CD4-positive, alpha-beta memory T cell (primary cell): Measurements from ENCODE around the gene JARID2. TPM values are rescaled to one million over a fixed set of nuclear protein-coding genes. Genes with fewer than 3 reads are reported as not detected.

Experiments used
- CTCF ChIA-PET: fragments of 350-600 bp; sonication (Branson Sonifier 250); formaldehyde crosslinking; loops from one replicate; lab custom pipeline; 2021; ENCODE audit warnings: inconsistent platforms; ENCODE audit not compliant: partially characterized antibody; lab: Charles Lee
- POLR2A ChIA-PET: fragments of 350-600 bp; sonication (Branson Sonifier 250); formaldehyde crosslinking; loops from one replicate; lab custom pipeline; 2021; ENCODE audit not compliant: partially characterized antibody; lab: Charles Lee
- DNase-seq, 5 donors: peaks; one replicate each; pipeline versions ENCODE4 v3.0.0 to v3.0.0-alpha.2; 2020 to 2022; ENCODE audit warnings: mixed read lengths in 1 of 5
- H3K27ac ChIP-seq: one replicate; pipeline ENCODE4 v1.7.0; 2013; ENCODE audit warnings: low read depth, low read length
- H3K27me3 ChIP-seq: 2 replicates; pipeline ENCODE4 v1.7.0; 2013; ENCODE audit warnings: mild to moderate bottlenecking, low read length, moderate library complexity; ENCODE audit not compliant: insufficient read depth
- H3K36me3 ChIP-seq: 2 replicates; pipeline ENCODE4 v1.7.0; 2013; ENCODE audit warnings: mild to moderate bottlenecking, low read length, moderate library complexity; ENCODE audit not compliant: insufficient read depth
- H3K4me1 ChIP-seq: 2 replicates; pipeline ENCODE4 v1.7.0; 2013; ENCODE audit warnings: mild to moderate bottlenecking, low read length, moderate library complexity; ENCODE audit not compliant: insufficient read depth
- H3K4me3 ChIP-seq, 2 donors: one replicate each; pipeline ENCODE4 v1.7.0; 2013; ENCODE audit warnings: low read length in 2 of 2, mild to moderate bottlenecking in 1 of 2
- H3K9me3 ChIP-seq, 2 donors: one replicate each; pipeline ENCODE4 v1.7.0; 2013; ENCODE audit warnings: low read length in 2 of 2, control low read depth in 1 of 2; ENCODE audit not compliant: control insufficient read depth in 1 of 2
- H3K27ac Mint-ChIP-seq, 7 donors: one replicate each; pipeline ENCODE4 v1.8.0; 2020 to 2021; ENCODE audit warnings: mixed read lengths in 7 of 7, mild to moderate bottlenecking in 6 of 7, inconsistent platforms in 3 of 7, moderate library complexity in 3 of 7
- H3K27me3 Mint-ChIP-seq, 2 donors: one replicate each; pipeline ENCODE4 v1.8.0; 2020 to 2021; ENCODE audit warnings: mixed read lengths in 2 of 2
- H3K36me3 Mint-ChIP-seq, 2 donors: one replicate each; pipeline ENCODE4 v1.8.0; 2020 to 2021; ENCODE audit warnings: mixed read lengths in 2 of 2, inconsistent platforms in 1 of 2, mild to moderate bottlenecking in 1 of 2
- H3K4me1 Mint-ChIP-seq, 4 donors: one replicate each; pipeline ENCODE4 v1.8.0; 2020 to 2021; ENCODE audit warnings: mixed read lengths in 4 of 4, mild to moderate bottlenecking in 1 of 4
- H3K4me3 Mint-ChIP-seq, 8 donors: one replicate each; pipeline ENCODE4 v1.8.0; 2020 to 2021; ENCODE audit warnings: mixed read lengths in 8 of 8, mild to moderate bottlenecking in 7 of 8, moderate library complexity in 6 of 8, inconsistent platforms in 3 of 8
- H3K9me3 Mint-ChIP-seq, 8 donors: one replicate each; pipeline ENCODE4 v1.8.0; 2020 to 2021; ENCODE audit warnings: mixed read lengths in 8 of 8, mild to moderate bottlenecking in 5 of 8, inconsistent platforms in 3 of 8, moderate library complexity in 1 of 8
- intact Hi-C: fragments of 100-400 bp; cut with micrococcal nuclease; formaldehyde crosslinking; loops from one replicate; pipeline ENCODE4 v1.15.1; 2023
- polyA plus RNA-seq, 2 donors: library from polyadenylated mRNA; unstranded; fragments of 300-500 nt; fragmentation: Illumina TruSeq; gene quantifications; one replicate each; pipeline ENCODE4 v1.2.3, GENCODE V29; 2021
- total RNA-seq, 2 experiments: library from RNA; stranded (reverse); gene quantifications; one replicate each; pipeline ENCODE4 v1.2.3, GENCODE V29; 2021

Gene JARID2
- total and polyA plus RNA-seq, 4 experiments from 2014 or later = 2.4 to 21.6 (median 16.0) TPM

- H3K4me3 ChIP-seq = no peak overlapping the region
- ChIA-PET CTCF (interaction anchor here (0.9 kb wide), 1 partner anchor 13 kb away, joined by 3 read pairs; no protein-coding TSS in a partner anchor), POLR2A (no interaction called here)
- H3K36me3 Mint-ChIP-seq = peaks cover 65 to 79% of the 10 kb centered on the region in 2 donors
- H3K27me3 Mint-ChIP-seq = no peaks in the 10 kb centered on the region
- H3K27me3 ChIP-seq = no peaks in the 10 kb centered on the region
- peaks cover 37% of the 10 kb centered on the region for H3K36me3 ChIP-seq
- intact Hi-C loops = no loop called here
- H3K4me1 Mint-ChIP-seq = peaks cover 0 to 4% (median 1%) of the 10 kb centered on the region in 4 donors
- H3K9me3 Mint-ChIP-seq = peaks cover 0 to 4% (median 0%) of the 10 kb centered on the region in 8 donors
- H3K27ac ChIP-seq = no peak overlapping the region
- DNase-seq = no peak
- no peaks in the 10 kb centered on the region for H3K9me3 ChIP-seq
- H3K27ac Mint-ChIP-seq = peak overlapping the region in 1 of 7 donors; percentile 82
- H3K4me3 Mint-ChIP-seq = no peak overlapping the region
- no peaks in the 10 kb centered on the region for H3K4me1 ChIP-seq
Measured at GRCh38 chr6:15517600-15517999, 271.7 kb downstream of the JARID2 start.

GRCh38 chr6:15518057-15518456 is 272.2 kb downstream of the JARID2 start:
- no peak overlapping the region for H3K4me3 Mint-ChIP-seq
- intact Hi-C loops = no loop called here
- Histone ChIP-seq H3K4me1 (no peaks in the 10 kb centered on the region), H3K27me3 (no peaks in the 10 kb centered on the region), H3K27ac (no peak overlapping the region), H3K9me3 (no peaks in the 10 kb centered on the region), H3K36me3 (peaks cover 37% of the 10 kb centered on the region), H3K4me3 (no peak overlapping the region)
- DNase-seq = no peak
- H3K4me1 Mint-ChIP-seq = peaks cover 0 to 4% (median 2%) of the 10 kb centered on the region in 4 donors
- peaks cover 68 to 81% of the 10 kb centered on the region in 2 donors for H3K36me3 Mint-ChIP-seq
- H3K9me3 Mint-ChIP-seq = peaks cover 0 to 3% (median 0%) of the 10 kb centered on the region in 8 donors
- peak overlapping the region in 2 of 7 donors; percentile 3 to 82 for H3K27ac Mint-ChIP-seq
- POLR2A ChIA-PET = no interaction called here
- H3K27me3 Mint-ChIP-seq = no peaks in the 10 kb centered on the region
- CTCF ChIA-PET = interaction anchor here (0.9 kb wide), 1 partner anchor 13 kb away, joined by 3 read pairs; no protein-coding TSS in a partner anchor

- H3K36me3 ChIP-seq = peaks cover 41% of the 10 kb centered on the region
- no peaks in the 10 kb centered on the region for H3K27me3 ChIP-seq
- Mint-ChIP-seq H3K4me1 (peaks cover 0 to 3% (median 2%) of the 10 kb centered on the region in 4 donors), H3K27ac (peak overlapping the region in 1 of 7 donors; percentile 36), H3K9me3 (peaks cover 0 to 2% (median 0%) of the 10 kb centered on the region in 8 donors), H3K27me3 (no peaks in the 10 kb centered on the region), H3K4me3 (no peak overlapping the region), H3K36me3 (peaks cover 73 to 86% of the 10 kb centered on the region in 2 donors)
- no peaks in the 10 kb centered on the region for H3K4me1 ChIP-seq
- intact Hi-C loops = no loop called here
- no peak overlapping the region for H3K27ac ChIP-seq
- ChIA-PET POLR2A (no interaction called here), CTCF (interaction anchor here (0.9 kb wide), 1 partner anchor 12 kb away, joined by 3 read pairs; no protein-coding TSS in a partner anchor)
- DNase-seq = no peak
- no peak overlapping the region for H3K4me3 ChIP-seq
- no peaks in the 10 kb centered on the region for H3K9me3 ChIP-seq
Measured at GRCh38 chr6:15518878-15519277, 273.0 kb downstream of the JARID2 start.

- H3K27me3 Mint-ChIP-seq = no peaks in the 10 kb centered on the region
- DNase-seq = no peak
- intact Hi-C loops = no loop called here
- Histone ChIP-seq H3K9me3 (no peaks in the 10 kb centered on the region), H3K4me1 (no peaks in the 10 kb centered on the region), H3K27me3 (no peaks in the 10 kb centered on the region), H3K4me3 (no peak overlapping the region), H3K27ac (no peak overlapping the region), H3K36me3 (peaks cover 38% of the 10 kb centered on the region)
- ChIA-PET POLR2A (no interaction called here), CTCF (no interaction called here)
- no peak overlapping the region for H3K4me3 Mint-ChIP-seq
- H3K27ac Mint-ChIP-seq = peak overlapping the region in 2 of 7 donors; percentile 19 to 69
- peaks cover 73 to 86% of the 10 kb centered on the region in 2 donors for H3K36me3 Mint-ChIP-seq
- H3K4me1 Mint-ChIP-seq = peaks cover 0 to 3% (median under 1%) of the 10 kb centered on the region in 4 donors
- H3K9me3 Mint-ChIP-seq = peaks cover 0 to 2% (median 0%) of the 10 kb centered on the region in 8 donors
Measured at GRCh38 chr6:15519681-15520080, 273.8 kb downstream of the JARID2 start.

GRCh38 chr6:15520626-15521203 is 274.8 kb downstream of the JARID2 start:
- Mint-ChIP-seq H3K4me1 (peaks cover 0 to 5% (median 3%) of the 10 kb centered on the region in 4 donors), H3K4me3 (no peak overlapping the region), H3K9me3 (peaks cover 0 to 2% (median 0%) of the 10 kb centered on the region in 8 donors), H3K27me3 (no peaks in the 10 kb centered on the region), H3K27ac (peak overlapping the region in 1 of 7 donors; percentile 29), H3K36me3 (peaks cover 77 to 89% of the 10 kb centered on the region in 2 donors)
- DNase-seq = no peak
- Histone ChIP-seq H3K36me3 (peaks cover 38% of the 10 kb centered on the region), H3K4me3 (no peak overlapping the region), H3K27ac (no peak overlapping the region), H3K9me3 (no peaks in the 10 kb centered on the region), H3K27me3 (no peaks in the 10 kb centered on the region), H3K4me1 (no peaks in the 10 kb centered on the region)
- intact Hi-C loops = no loop called here
- ChIA-PET CTCF (interaction anchor here (0.9 kb wide), 1 partner anchor 80 kb away, joined by 3 read pairs; no protein-coding TSS in a partner anchor), POLR2A (no interaction called here)

GRCh38 chr6:15521582-15521981 is 275.7 kb downstream of the JARID2 start:
- H3K36me3 Mint-ChIP-seq = peaks cover 82 to 90% of the 10 kb centered on the region in 2 donors
- Histone ChIP-seq H3K9me3 (no peaks in the 10 kb centered on the region), H3K27me3 (no peaks in the 10 kb centered on the region), H3K4me3 (no peak overlapping the region), H3K27ac (no peak overlapping the region), H3K4me1 (no peaks in the 10 kb centered on the region), H3K36me3 (peaks cover 38% of the 10 kb centered on the region)
- POLR2A ChIA-PET = no interaction called here
- CTCF ChIA-PET = no interaction called here
- peaks cover 0 to 11% (median 8%) of the 10 kb centered on the region in 4 donors for H3K4me1 Mint-ChIP-seq
- peak overlapping the region in 3 of 7 donors; percentile 13 to 88 (median 65) for H3K27ac Mint-ChIP-seq
- peaks cover 0 to 5% (median 0%) of the 10 kb centered on the region in 8 donors for H3K9me3 Mint-ChIP-seq
- no peak for DNase-seq
- H3K27me3 Mint-ChIP-seq = no peaks in the 10 kb centered on the region
- no peak overlapping the region for H3K4me3 Mint-ChIP-seq
- intact Hi-C loops = no loop called here

GRCh38 chr6:15522026-15522425 is 276.2 kb downstream of the JARID2 start:
- H3K27me3 ChIP-seq = no peaks in the 10 kb centered on the region
- H3K27ac Mint-ChIP-seq = peak overlapping the region in 3 of 7 donors; percentile 13 to 88 (median 65)
- H3K27me3 Mint-ChIP-seq = no peaks in the 10 kb centered on the region
- POLR2A ChIA-PET = no interaction called here
- H3K9me3 ChIP-seq = no peaks in the 10 kb centered on the region
- no peak overlapping the region for H3K4me3 ChIP-seq
- no peak overlapping the region for H3K4me3 Mint-ChIP-seq
- intact Hi-C loops = no loop called here
- peaks cover 34% of the 10 kb centered on the region for H3K36me3 ChIP-seq
- peaks cover 0 to 14% (median 8%) of the 10 kb centered on the region in 4 donors for H3K4me1 Mint-ChIP-seq
- peaks cover 0 to 5% (median 0%) of the 10 kb centered on the region in 8 donors for H3K9me3 Mint-ChIP-seq
- no peaks in the 10 kb centered on the region for H3K4me1 ChIP-seq
- no peak for DNase-seq
- no peak overlapping the region for H3K27ac ChIP-seq
- CTCF ChIA-PET = interaction anchor here (1.0 kb wide), 1 partner anchor 13 kb away, joined by 3 read pairs; no protein-coding TSS in a partner anchor
- peaks cover 86 to 88% of the 10 kb centered on the region in 2 donors for H3K36me3 Mint-ChIP-seq
